Activated B cell treated with CpG ODN at 0.5 μM for 24 hours (primary cell): ENCODE results near the gene WDR88. TPM values are rescaled to one million over a fixed set of nuclear protein-coding genes. Genes with fewer than 3 reads are reported as not detected.

Experiments
- ATAC-seq: fragments of 200-7000 bp; cut with Tn5 transposase; one replicate; pipeline ENCODE4 v1.10.0; 2021; ENCODE audit warnings: low read depth, mild to moderate bottlenecking, moderate library complexity
- CTCF ChIA-PET: fragments of 350-600 bp; sonication (Branson Sonifier 250); formaldehyde crosslinking; loops from one replicate; lab custom pipeline; 2021; ENCODE audit warnings: antibody characterized with exemption; lab: Charles Lee
- POLR2A ChIA-PET: fragments of 350-600 bp; sonication (Branson Sonifier 250); formaldehyde crosslinking; loops from one replicate; lab custom pipeline; 2021; ENCODE audit warnings: antibody characterized with exemption; lab: Charles Lee
- DNase-seq: peaks from one replicate; pipeline ENCODE4 v3.0.0; 2022
- H3K27ac Mint-ChIP-seq: one replicate; pipeline ENCODE4 v1.8.0; 2020; ENCODE audit warnings: mixed read lengths
- H3K27me3 Mint-ChIP-seq: one replicate; pipeline ENCODE4 v1.8.0; 2021; ENCODE audit warnings: mixed read lengths
- H3K36me3 Mint-ChIP-seq: one replicate; pipeline ENCODE4 v1.8.0; 2021; ENCODE audit warnings: low read depth, mixed read lengths
- H3K4me1 Mint-ChIP-seq: one replicate; pipeline ENCODE4 v1.8.0; 2021; ENCODE audit warnings: mixed read lengths
- H3K4me3 Mint-ChIP-seq: one replicate; pipeline ENCODE4 v1.8.0; 2020; ENCODE audit warnings: mild to moderate bottlenecking, mixed read lengths
- H3K9me3 Mint-ChIP-seq: one replicate; pipeline ENCODE4 v1.8.0; 2020; ENCODE audit warnings: mixed read lengths
- intact Hi-C: fragments of 100-400 bp; cut with micrococcal nuclease; formaldehyde crosslinking; loops from one replicate; pipeline ENCODE4 v1.15.1; 2024
- total RNA-seq: library from RNA; stranded (reverse); gene quantifications from 2 replicates; pipeline ENCODE4 v1.2.3, GENCODE V29; 2022
- TF ChIP-seq, protein P1 (sequence below): fragments of 200-600 bp; IDR thresholded peaks from one replicate; pipeline ENCODE4 v1.8.0; 2022; ENCODE audit warnings: antibody characterized with exemption, mild to moderate bottlenecking

The WDR88 gene
- total RNA-seq, 1 donor from 2014 or later, result 0.51 TPM

DNA sequence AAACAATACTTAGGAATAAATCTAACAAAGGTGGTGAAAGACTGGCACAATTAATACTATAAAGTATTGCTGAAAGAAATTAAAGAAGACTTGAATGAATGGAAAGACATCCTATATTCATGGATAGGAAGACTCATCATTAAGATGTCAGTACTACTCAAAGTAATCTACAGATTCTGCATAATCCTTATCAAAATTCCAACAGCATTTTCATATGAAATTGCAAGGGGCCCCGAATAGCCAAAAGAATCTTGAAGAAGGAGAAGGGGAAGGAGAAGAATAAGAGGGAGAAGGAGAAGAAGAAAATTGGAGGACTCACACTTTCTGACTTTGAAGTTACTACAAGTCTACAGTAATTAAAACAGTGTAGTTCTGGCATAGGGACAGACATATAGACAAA lies 36.6 kb downstream of the WDR88 start:
- H3K9me3 Mint-ChIP-seq, result peaks cover 8% of the 10 kb centered on the region
- ChIA-PET CTCF (interaction anchor here (1.0 kb wide), 1 partner anchor 11 kb away, joined by 3 read pairs; no protein-coding TSS in a partner anchor), POLR2A (no interaction called here)
- no peaks in the 10 kb centered on the region for H3K27me3 Mint-ChIP-seq
- H3K27ac Mint-ChIP-seq, result no peak overlapping the region
- H3K36me3 Mint-ChIP-seq, result peaks cover 2% of the 10 kb centered on the region
- TF ChIP-seq, protein P1, sequence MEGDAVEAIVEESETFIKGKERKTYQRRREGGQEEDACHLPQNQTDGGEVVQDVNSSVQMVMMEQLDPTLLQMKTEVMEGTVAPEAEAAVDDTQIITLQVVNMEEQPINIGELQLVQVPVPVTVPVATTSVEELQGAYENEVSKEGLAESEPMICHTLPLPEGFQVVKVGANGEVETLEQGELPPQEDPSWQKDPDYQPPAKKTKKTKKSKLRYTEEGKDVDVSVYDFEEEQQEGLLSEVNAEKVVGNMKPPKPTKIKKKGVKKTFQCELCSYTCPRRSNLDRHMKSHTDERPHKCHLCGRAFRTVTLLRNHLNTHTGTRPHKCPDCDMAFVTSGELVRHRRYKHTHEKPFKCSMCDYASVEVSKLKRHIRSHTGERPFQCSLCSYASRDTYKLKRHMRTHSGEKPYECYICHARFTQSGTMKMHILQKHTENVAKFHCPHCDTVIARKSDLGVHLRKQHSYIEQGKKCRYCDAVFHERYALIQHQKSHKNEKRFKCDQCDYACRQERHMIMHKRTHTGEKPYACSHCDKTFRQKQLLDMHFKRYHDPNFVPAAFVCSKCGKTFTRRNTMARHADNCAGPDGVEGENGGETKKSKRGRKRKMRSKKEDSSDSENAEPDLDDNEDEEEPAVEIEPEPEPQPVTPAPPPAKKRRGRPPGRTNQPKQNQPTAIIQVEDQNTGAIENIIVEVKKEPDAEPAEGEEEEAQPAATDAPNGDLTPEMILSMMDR, result no peak
- ATAC-seq, result no peak
- intact Hi-C loops, result no loop called here
- no peak for DNase-seq
- H3K4me1 Mint-ChIP-seq, result peaks cover 6% of the 10 kb centered on the region
- no peak overlapping the region for H3K4me3 Mint-ChIP-seq

DNA sequence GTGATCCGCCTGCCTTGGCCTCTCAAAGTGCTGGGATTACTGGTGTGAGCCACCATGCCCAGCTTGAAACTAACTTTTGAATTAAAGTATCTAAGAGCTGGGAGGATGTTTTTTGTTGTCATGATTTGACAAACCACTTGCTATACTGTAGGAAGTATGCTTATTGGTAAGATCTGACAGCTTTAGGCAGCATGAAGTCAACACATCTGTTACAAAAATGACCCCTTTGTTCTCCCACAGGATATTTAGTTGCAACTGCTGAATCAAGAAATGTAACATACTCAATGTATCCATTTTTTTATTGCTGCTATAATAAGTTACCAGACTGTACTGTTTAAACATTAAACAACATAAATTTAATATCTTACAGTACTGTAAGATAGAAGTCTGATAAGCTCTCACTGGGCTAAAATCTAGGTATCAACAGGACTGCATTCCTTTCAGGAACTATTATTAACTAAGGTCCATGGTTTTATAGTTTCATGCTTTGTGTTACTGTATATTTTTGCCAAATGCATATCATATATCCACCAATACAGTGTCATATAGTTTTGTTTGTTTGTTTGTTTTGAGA lies 39.4 kb downstream of the WDR88 start:
- ATAC-seq (no peak), DNase-seq (no peak)
- TF ChIP-seq, protein P1, result no peak
- H3K36me3 Mint-ChIP-seq, result peaks cover 4% of the 10 kb centered on the region
- H3K27me3 Mint-ChIP-seq, result no peaks in the 10 kb centered on the region
- CTCF ChIA-PET, result no interaction called here
- POLR2A ChIA-PET, result no interaction called here
- intact Hi-C loops, result loop anchor here (10.0 kb wide), 2 partner anchors 587 to 1093 kb away; partner anchors contain the start of gene PDCD5
- H3K27ac Mint-ChIP-seq, result no peak overlapping the region
- H3K9me3 Mint-ChIP-seq, result peaks cover 8% of the 10 kb centered on the region
- peaks cover 20% of the 10 kb centered on the region for H3K4me1 Mint-ChIP-seq
- no peak overlapping the region for H3K4me3 Mint-ChIP-seq

DNA sequence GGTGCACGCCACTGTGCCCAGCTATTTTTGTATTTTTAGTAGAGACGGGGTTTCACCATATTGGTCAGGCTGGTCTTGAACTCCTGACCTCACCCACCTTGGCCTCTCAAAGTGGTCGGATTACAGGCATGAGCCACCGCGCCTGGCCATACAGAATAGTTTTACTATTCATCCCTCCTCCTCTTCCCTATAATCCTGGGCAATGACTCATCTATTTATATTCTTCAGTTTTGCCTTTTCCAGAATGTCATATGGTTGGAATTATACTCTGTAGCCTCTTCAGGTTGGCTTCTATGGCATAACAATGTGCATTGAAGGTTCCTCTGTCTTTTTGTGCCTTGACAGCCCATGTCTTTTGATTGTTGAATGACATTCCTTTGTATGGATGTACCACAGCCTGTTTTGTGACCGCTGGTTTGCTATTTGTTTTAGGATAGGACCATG lies 40.0 kb downstream of the WDR88 start:
- intact Hi-C loops, result loop anchor here (10.0 kb wide), 2 partner anchors 587 to 1093 kb away; partner anchors contain the start of gene PDCD5
- Mint-ChIP-seq H3K36me3 (peaks cover 7% of the 10 kb centered on the region), H3K4me3 (no peak overlapping the region), H3K27ac (no peak overlapping the region), H3K4me1 (peaks cover 24% of the 10 kb centered on the region), H3K9me3 (peaks cover 8% of the 10 kb centered on the region), H3K27me3 (peaks cover 2% of the 10 kb centered on the region)
- TF ChIP-seq, protein P1, result no peak
- ChIA-PET CTCF (no interaction called here), POLR2A (no interaction called here)
- DNase-seq, result no peak
- ATAC-seq, result no peak

DNA sequence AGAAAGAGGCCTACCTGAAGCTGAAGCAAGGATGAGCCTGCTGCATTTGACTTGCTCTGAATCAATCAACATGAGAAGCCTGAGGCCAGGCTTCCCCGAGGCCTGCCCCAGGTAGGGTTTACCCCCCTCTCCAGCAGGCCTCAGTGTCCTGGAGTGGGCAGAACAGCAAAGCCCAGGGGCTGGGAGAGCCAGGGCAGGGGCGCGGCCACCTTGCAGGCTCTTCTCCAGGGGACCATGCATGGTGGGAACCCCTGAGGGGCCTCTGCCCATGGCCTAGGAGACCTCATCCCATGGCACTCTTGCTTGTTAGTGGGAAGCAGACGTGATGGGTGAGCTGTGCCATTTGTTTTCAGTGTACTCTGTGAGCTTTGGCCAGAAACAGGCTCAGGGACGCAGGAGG lies 42.3 kb downstream of the WDR88 start:
- DNase-seq (no peak), ATAC-seq (no peak)
- ChIA-PET CTCF (no interaction called here), POLR2A (interaction anchor here (0.7 kb wide), 1 partner anchor 1753 kb away, joined by 3 read pairs; no protein-coding TSS in a partner anchor)
- TF ChIP-seq, protein P1, result no peak
- no peaks in the 10 kb centered on the region for H3K9me3 Mint-ChIP-seq
- intact Hi-C loops, result loop anchor here (10.0 kb wide), 2 partner anchors 589 to 1091 kb away; partner anchors contain the start of gene PDCD5
- no peak overlapping the region for H3K4me3 Mint-ChIP-seq
- H3K36me3 Mint-ChIP-seq, result peaks cover 6% of the 10 kb centered on the region
- H3K27me3 Mint-ChIP-seq, result peaks cover 2% of the 10 kb centered on the region
- peaks cover 34% of the 10 kb centered on the region for H3K4me1 Mint-ChIP-seq
- no peak overlapping the region for H3K27ac Mint-ChIP-seq

DNA sequence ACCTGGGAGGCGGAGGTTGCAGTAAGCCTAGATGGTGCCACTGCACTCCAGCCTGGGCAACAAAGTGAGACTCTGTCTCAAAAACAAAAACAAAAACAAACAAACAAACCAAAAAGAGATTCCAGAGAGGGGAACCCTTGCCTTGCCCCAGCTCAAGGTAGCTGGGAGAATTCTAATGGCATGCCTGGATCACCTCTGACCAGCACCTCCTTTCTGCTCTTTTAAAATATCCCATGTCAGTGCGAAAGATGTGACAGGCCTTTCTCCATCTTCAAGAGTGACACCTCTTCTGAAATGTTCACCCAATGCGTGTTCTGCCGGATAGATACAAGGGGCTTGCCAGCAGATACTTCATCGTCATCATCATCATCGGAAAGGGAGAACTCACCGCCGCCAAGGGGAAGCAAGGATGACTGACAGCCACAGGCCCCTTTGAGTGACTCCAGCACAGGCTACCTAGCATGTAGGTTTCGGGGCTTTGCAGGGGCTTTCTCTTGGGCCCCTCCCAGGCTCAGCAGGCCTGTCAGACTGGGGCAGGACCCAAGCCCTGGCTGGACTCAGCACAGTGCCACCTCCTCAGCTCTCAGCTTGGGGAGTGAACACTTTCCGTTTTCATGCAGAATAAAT lies 43.4 kb downstream of the WDR88 start:
- TF ChIP-seq, protein P1, result no peak
- no peak for DNase-seq
- ATAC-seq, result no peak
- intact Hi-C loops, result loop anchor here (5.0 to 10.0 kb wide), 3 partner anchors 590 to 1090 kb away; partner anchors contain the start of gene PDCD5
- CTCF ChIA-PET, result interaction anchor here (1.7 kb wide), 1 partner anchor 50 kb away, joined by 4 read pairs; no protein-coding TSS in a partner anchor
- POLR2A ChIA-PET, result interaction anchor here (1.0 to 2.1 kb wide), 2 partner anchors 9 to 128 kb away, joined by 4 to 13 read pairs; partner anchors contain the start of gene CEBPA
- Mint-ChIP-seq H3K27me3 (peaks cover 2% of the 10 kb centered on the region), H3K9me3 (no peaks in the 10 kb centered on the region), H3K36me3 (peaks cover 6% of the 10 kb centered on the region), H3K27ac (no peak overlapping the region), H3K4me1 (peaks cover 34% of the 10 kb centered on the region), H3K4me3 (peak overlapping the region; percentile 93)
